ENCODE measurements around the gene F5. TPM values are rescaled to one million over a fixed set of nuclear protein-coding genes. Genes with fewer than 3 reads are reported as not detected.

The F5 gene
- total and polyA plus RNA-seq, 2 of the 13 experiments (the other 11 are each of a cell fraction or from before 2014, with no cell fraction given), result 38.3 to 64.0 TPM

DNA sequence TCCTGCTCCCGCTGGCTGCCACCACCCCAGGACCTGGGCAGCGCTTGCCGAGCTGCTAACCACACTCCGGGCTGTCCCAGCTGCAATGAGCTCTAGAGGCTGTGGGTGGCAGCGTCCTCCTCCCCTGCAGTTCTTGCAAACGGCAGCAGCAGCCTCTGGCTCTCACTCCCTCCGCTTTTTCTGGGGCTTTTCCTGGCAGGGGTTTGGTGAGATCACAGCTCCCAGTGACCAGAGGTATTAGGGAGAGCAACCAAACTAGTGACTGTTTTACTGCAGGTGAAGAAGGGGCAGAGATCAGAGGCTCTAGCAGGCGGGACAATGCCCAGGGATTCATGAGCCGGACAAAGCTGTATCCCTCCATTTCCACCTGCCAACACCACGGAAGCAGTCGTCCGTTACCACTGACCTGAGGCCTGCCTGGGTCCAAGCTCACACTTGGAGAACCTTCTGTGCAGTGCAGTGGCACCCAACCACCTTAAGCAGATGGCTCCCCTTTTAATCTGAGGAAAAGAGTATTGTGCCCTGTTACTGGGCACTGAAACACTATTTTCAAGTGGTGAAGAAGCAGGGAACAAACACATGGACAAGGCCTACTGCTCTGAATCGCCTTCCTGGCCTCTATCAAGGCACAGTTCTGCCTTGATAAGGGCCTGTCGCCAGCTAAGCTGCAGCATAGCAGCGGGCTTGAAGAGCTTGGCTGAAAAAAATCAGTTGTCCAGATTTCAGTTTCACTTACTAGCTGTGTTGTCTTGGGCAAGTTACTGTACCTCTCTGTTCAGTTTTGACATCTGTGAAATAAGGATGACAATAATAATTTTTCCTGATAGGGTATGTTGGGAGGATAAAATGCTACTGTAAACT is at the start of gene F5 (continued):
- TF ChIP-seq ARID2 (CRISPR knock-in tag; IDR thresholded peaks at IDR 0.05; ENCODE audit: borderline replicate concordance) (peak; percentile 81), ZNF670 (CRISPR knock-in tag; IDR thresholded peaks at IDR 0.05; ENCODE audit: borderline replicate concordance) (peak; percentile 90; the same call in 1 of the 2 replicates), NFKB2 (CRISPR knock-in tag; IDR thresholded peaks at IDR 0.05; ENCODE audit: borderline replicate concordance) (peak; percentile 86; the same call in 1 of the 2 replicates), MIXL1 (CRISPR knock-in tag; IDR thresholded peaks at IDR 0.05) (0 out of 2 replicates have a peak, but pooled peaks have one; percentile 12), NKX3-1 (CRISPR knock-in tag; IDR thresholded peaks at IDR 0.05) (peak; percentile 61), SMC3 (IDR thresholded peaks at IDR 0.05; ENCODE audit: low read length) (peak; percentile 57), GZF1 (CRISPR knock-in tag; IDR thresholded peaks at IDR 0.05) (peak; percentile 68; the same call in 1 of the 2 replicates), KDM6A (CRISPR knock-in tag; IDR thresholded peaks at IDR 0.05; ENCODE audit: low read depth) (peak; percentile 60; the same call in 1 of the 2 replicates), ZSCAN12 (CRISPR knock-in tag; IDR thresholded peaks at IDR 0.05) (no peak), ZNF562 (CRISPR knock-in tag; IDR thresholded peaks at IDR 0.05; ENCODE audit: borderline replicate concordance) (no peak), SAFB2 (CRISPR knock-in tag; IDR thresholded peaks at IDR 0.05; ENCODE audit: borderline replicate concordance, low read depth) (no peak), GATAD1 (CRISPR knock-in tag; IDR thresholded peaks at IDR 0.05) (peak; percentile 73), MTA1 (CRISPR knock-in tag; IDR thresholded peaks at IDR 0.05; ENCODE audit: borderline replicate concordance) (peak; percentile 55; the same call in 1 of the 2 replicates), ZNF205 (CRISPR knock-in tag; IDR thresholded peaks at IDR 0.05) (peak; percentile 40; the same call in 1 of the 2 replicates), DMAP1 (CRISPR knock-in tag; IDR thresholded peaks at IDR 0.05) (peak; percentile 69; the same call in 1 of the 2 replicates), ZSCAN20 (CRISPR knock-in tag; IDR thresholded peaks at IDR 0.05; ENCODE audit: borderline replicate concordance) (no peak), ZBTB1 (CRISPR knock-in tag; IDR thresholded peaks at IDR 0.05; ENCODE audit: borderline replicate concordance) (no peak), SKIL (CRISPR knock-in tag; IDR thresholded peaks at IDR 0.05; ENCODE audit: borderline replicate concordance) (0 out of 2 replicates have a peak, but pooled peaks have one; percentile 33), TOE1 (CRISPR knock-in tag; IDR thresholded peaks at IDR 0.05) (no peak), ZNF576 (CRISPR knock-in tag; IDR thresholded peaks at IDR 0.05) (no peak), ZNF160 (CRISPR knock-in tag; IDR thresholded peaks at IDR 0.05) (peak; percentile 67; the same call in 1 of the 2 replicates), POLR2AphosphoS5 (IDR thresholded peaks at IDR 0.05; ENCODE audit: low read depth, low read length) (peak; percentile 86), PHF20 (CRISPR knock-in tag; IDR thresholded peaks at IDR 0.05) (no peak), FOXC1 (CRISPR knock-in tag; IDR thresholded peaks at IDR 0.05; ENCODE audit: borderline replicate concordance) (peak; percentile 79; the same call in 1 of the 2 replicates)
- TF ChIP-seq, protein P1, sequence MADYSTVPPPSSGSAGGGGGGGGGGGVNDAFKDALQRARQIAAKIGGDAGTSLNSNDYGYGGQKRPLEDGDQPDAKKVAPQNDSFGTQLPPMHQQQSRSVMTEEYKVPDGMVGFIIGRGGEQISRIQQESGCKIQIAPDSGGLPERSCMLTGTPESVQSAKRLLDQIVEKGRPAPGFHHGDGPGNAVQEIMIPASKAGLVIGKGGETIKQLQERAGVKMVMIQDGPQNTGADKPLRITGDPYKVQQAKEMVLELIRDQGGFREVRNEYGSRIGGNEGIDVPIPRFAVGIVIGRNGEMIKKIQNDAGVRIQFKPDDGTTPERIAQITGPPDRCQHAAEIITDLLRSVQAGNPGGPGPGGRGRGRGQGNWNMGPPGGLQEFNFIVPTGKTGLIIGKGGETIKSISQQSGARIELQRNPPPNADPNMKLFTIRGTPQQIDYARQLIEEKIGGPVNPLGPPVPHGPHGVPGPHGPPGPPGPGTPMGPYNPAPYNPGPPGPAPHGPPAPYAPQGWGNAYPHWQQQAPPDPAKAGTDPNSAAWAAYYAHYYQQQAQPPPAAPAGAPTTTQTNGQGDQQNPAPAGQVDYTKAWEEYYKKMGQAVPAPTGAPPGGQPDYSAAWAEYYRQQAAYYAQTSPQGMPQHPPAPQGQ (CRISPR knock-in tag; IDR thresholded peaks at IDR 0.05; ENCODE audit: borderline replicate concordance), result no peak
- TF ChIP-seq, protein P2, sequence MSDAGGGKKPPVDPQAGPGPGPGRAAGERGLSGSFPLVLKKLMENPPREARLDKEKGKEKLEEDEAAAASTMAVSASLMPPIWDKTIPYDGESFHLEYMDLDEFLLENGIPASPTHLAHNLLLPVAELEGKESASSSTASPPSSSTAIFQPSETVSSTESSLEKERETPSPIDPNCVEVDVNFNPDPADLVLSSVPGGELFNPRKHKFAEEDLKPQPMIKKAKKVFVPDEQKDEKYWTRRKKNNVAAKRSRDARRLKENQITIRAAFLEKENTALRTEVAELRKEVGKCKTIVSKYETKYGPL (CRISPR knock-in tag; IDR thresholded peaks at IDR 0.05), result 0 out of 2 replicates have a peak, but pooled peaks have one; percentile 24

All from HepG2 (cell line).